Measurements from ENCODE around the gene ADD3. TPM values are rescaled to one million over a fixed set of nuclear protein-coding genes. Genes with fewer than 3 reads are reported as not detected.

Gene ADD3
- polyA plus RNA-seq, 3 donors = 94.8 to 126 (median 111) TPM

GRCh38 chr10:109987452-109988211 is 20.2 kb upstream of the ADD3 start:
- H3K4me3 Mint-ChIP-seq = no peak overlapping the region
- no peak for TF ChIP-seq CTCF (IDR thresholded peaks at IDR 0.05)
- H3K4me1 Mint-ChIP-seq = peaks cover 2% of the 10 kb centered on the region
- Histone ChIP-seq H3K4me2 (replicated peaks; ENCODE audit: extremely low read depth, low read length, poor library complexity, severe bottlenecking) (no peak overlapping the region), H4K20me1 (ENCODE audit: insufficient read depth, low read length) (no peaks in the 10 kb centered on the region), H3K9ac (ENCODE audit: insufficient read depth, low read length, poor library complexity, severe bottlenecking) (no peak overlapping the region), H3K27ac (ENCODE audit: low read depth in 1 of 2, low read length in 2 of 2) (no peak overlapping the region), H3K79me2 (ENCODE audit: insufficient read depth, low read length) (no peaks in the 10 kb centered on the region), H3K4me1 (ENCODE audit: control insufficient read depth in 1 of 2, insufficient read depth in 2 of 2, low read length in 2 of 2) (peaks cover 0 to 2% of the 10 kb centered on the region in 2 donors), H2AFZ (ENCODE audit: insufficient read depth, low read depth, low read length, poor library complexity, severe bottlenecking) (no peak overlapping the region), H3K9me3 (replicated peaks in 1 of 2; ENCODE audit: control insufficient read depth in 1 of 2, insufficient read depth in 1 of 2, low read length in 2 of 2) (peaks cover 0 to 2% of the 10 kb centered on the region in 2 donors), H3K27me3 (ENCODE audit: control insufficient read depth in 2 of 2, insufficient read depth in 2 of 2, low read length in 2 of 2) (no peaks in the 10 kb centered on the region), H3K4me3 (replicated peaks in 1 of 3; ENCODE audit: low read depth in 2 of 3, low read length in 3 of 3) (no peak overlapping the region), H3K36me3 (replicated peaks in 1 of 2; ENCODE audit: control insufficient read depth in 1 of 2, insufficient read depth in 2 of 2, low read length in 2 of 2) (no peaks in the 10 kb centered on the region)
- peaks cover 0 to 2% of the 10 kb centered on the region in 2 donors for H3K36me3 Mint-ChIP-seq
- intact Hi-C loops (cut with micrococcal nuclease) = no loop called here
- no peak overlapping the region for H3K27ac Mint-ChIP-seq
- DNase-seq = no peak
- H3K9me3 Mint-ChIP-seq = peaks cover 6 to 14% (median 9%) of the 10 kb centered on the region in 7 donors
- peaks cover 1 to 2% (median 2%) of the 10 kb centered on the region in 3 donors for H3K27me3 Mint-ChIP-seq (ENCODE audit: low read depth in 3 of 3)
- WGBS (ENCODE audit: insufficient coverage) = no CpG with 5 or more reads among the region's 3 CpGs

GRCh38 chr10:109988212-109988596 is 19.6 kb upstream of the ADD3 start:
- Mint-ChIP-seq H3K9me3 (peaks cover 6 to 14% (median 9%) of the 10 kb centered on the region in 7 donors), H3K4me3 (no peak overlapping the region), H3K4me1 (peaks cover 4% of the 10 kb centered on the region), H3K27ac (no peak overlapping the region), H3K36me3 (peaks cover 0 to 2% of the 10 kb centered on the region in 2 donors), H3K27me3 (ENCODE audit: low read depth in 3 of 3) (peaks cover 1 to 2% (median 2%) of the 10 kb centered on the region in 3 donors)
- intact Hi-C loops (cut with micrococcal nuclease) = no loop called here
- H3K27me3 ChIP-seq (ENCODE audit: control insufficient read depth in 2 of 2, insufficient read depth in 2 of 2, low read length in 2 of 2) = no peaks in the 10 kb centered on the region
- no peaks in the 10 kb centered on the region for H3K79me2 ChIP-seq (ENCODE audit: insufficient read depth, low read length)
- TF ChIP-seq CTCF (IDR thresholded peaks at IDR 0.05) = no peak
- H4K20me1 ChIP-seq (ENCODE audit: insufficient read depth, low read length) = no peaks in the 10 kb centered on the region
- no peaks in the 10 kb centered on the region for H3K36me3 ChIP-seq (replicated peaks in 1 of 2; ENCODE audit: control insufficient read depth in 1 of 2, insufficient read depth in 2 of 2, low read length in 2 of 2)
- no peak overlapping the region for H3K4me3 ChIP-seq (replicated peaks in 1 of 3; ENCODE audit: low read depth in 2 of 3, low read length in 3 of 3)
- peaks cover 0 to 5% of the 10 kb centered on the region in 2 donors for H3K4me1 ChIP-seq (ENCODE audit: control insufficient read depth in 1 of 2, insufficient read depth in 2 of 2, low read length in 2 of 2)
- DNase-seq = no peak
- H3K4me2 ChIP-seq (replicated peaks; ENCODE audit: extremely low read depth, low read length, poor library complexity, severe bottlenecking) = no peak overlapping the region
- H3K9me3 ChIP-seq (replicated peaks in 1 of 2; ENCODE audit: control insufficient read depth in 1 of 2, insufficient read depth in 1 of 2, low read length in 2 of 2) = peaks cover 0 to 2% of the 10 kb centered on the region in 2 donors
- WGBS (ENCODE audit: insufficient coverage) = 100% methylated on average over 1 of the region's 1 CpG
- no peak overlapping the region for H3K9ac ChIP-seq (ENCODE audit: insufficient read depth, low read length, poor library complexity, severe bottlenecking)
- no peak overlapping the region for H2AFZ ChIP-seq (ENCODE audit: insufficient read depth, low read depth, low read length, poor library complexity, severe bottlenecking)
- no peak overlapping the region for H3K27ac ChIP-seq (ENCODE audit: low read depth in 1 of 2, low read length in 2 of 2)

All from CD14-positive monocyte (primary cell).